Measurements from ENCODE around the gene PUSL1. TPM values are rescaled to one million over a fixed set of nuclear protein-coding genes. Genes with fewer than 3 reads are reported as not detected.

PUSL1 gene
- total RNA-seq, 2 experiments from 2014 or later, result 31.3 to 57.1 TPM

DNA sequence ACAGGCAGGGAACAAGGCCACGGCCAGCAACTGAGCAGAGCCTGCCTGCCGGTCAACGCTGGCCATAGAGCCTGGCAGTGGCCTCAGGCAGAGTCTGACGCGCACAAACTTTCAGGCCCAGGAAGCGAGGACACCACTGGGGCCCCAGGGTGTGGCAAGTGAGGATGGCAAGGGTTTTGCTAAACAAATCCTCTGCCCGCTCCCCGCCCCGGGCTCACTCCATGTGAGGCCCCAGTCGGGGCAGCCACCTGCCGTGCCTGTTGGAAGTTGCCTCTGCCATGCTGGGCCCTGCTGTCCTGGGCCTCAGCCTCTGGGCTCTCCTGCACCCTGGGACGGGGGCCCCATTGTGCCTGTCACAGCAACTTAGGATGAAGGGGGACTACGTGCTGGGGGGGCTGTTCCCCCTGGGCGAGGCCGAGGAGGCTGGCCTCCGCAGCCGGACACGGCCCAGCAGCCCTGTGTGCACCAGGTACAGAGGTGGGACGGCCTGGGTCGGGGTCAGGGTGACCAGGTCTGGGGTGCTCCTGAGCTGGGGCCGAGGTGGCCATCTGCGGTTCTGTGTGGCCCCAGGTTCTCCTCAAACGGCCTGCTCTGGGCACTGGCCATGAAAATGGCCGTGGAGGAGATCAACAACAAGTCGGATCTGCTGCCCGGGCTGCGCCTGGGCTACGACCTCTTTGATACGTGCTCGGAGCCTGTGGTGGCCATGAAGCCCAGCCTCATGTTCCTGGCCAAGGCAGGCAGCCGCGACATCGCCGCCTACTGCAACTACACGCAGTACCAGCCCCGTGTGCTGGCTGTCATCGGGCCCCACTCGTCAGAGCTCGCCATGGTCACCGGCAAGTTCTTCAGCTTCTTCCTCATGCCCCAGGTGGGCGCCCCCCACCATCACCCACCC, 22.9 kb downstream of the PUSL1 start, which contains the start of gene TAS1R3:
TSS of gene TAS1R3 (plus strand) at position 213 of the 898 bp plus-strand sequence. CDS start at position 279, 66 bp downstream.
- TF ChIP-seq, protein P1, sequence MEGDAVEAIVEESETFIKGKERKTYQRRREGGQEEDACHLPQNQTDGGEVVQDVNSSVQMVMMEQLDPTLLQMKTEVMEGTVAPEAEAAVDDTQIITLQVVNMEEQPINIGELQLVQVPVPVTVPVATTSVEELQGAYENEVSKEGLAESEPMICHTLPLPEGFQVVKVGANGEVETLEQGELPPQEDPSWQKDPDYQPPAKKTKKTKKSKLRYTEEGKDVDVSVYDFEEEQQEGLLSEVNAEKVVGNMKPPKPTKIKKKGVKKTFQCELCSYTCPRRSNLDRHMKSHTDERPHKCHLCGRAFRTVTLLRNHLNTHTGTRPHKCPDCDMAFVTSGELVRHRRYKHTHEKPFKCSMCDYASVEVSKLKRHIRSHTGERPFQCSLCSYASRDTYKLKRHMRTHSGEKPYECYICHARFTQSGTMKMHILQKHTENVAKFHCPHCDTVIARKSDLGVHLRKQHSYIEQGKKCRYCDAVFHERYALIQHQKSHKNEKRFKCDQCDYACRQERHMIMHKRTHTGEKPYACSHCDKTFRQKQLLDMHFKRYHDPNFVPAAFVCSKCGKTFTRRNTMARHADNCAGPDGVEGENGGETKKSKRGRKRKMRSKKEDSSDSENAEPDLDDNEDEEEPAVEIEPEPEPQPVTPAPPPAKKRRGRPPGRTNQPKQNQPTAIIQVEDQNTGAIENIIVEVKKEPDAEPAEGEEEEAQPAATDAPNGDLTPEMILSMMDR (conservative IDR thresholded peaks at IDR 0.05; ENCODE audit: low read length), result no peak
- no peak for TF ChIP-seq EZH2phosphoT487 (IDR thresholded peaks at IDR 0.05; ENCODE audit: borderline replicate concordance, low read depth, low read length)
- Histone ChIP-seq H3K4me3 (ENCODE audit: low read depth, low read length, poor library complexity, severe bottlenecking) (no peak within 1 kb of the TSS), H3K79me2 (ENCODE audit: insufficient read depth, low read depth, low read length) (no peaks in the 10 kb centered on the region), H4K20me1 (ENCODE audit: insufficient read depth, low read length) (no peaks in the 10 kb centered on the region), H2AFZ (ENCODE audit: low read length) (no peak within 1 kb of the TSS), H3K4me2 (ENCODE audit: low read length) (no peak within 1 kb of the TSS), H3K4me1 (ENCODE audit: insufficient read depth, low read length, poor library complexity, severe bottlenecking) (peaks cover 5% of the 10 kb centered on the region), H3K9me3 (ENCODE audit: low read length) (no peaks in the 10 kb centered on the region), H3K9me2 (ENCODE audit: insufficient read depth, low read length) (no peaks in the 10 kb centered on the region), H3K27ac (ENCODE audit: low read depth, low read length, poor library complexity, severe bottlenecking) (no peak within 1 kb of the TSS), H3K36me3 (ENCODE audit: insufficient read depth, low read length) (peaks cover 24% of the 10 kb centered on the region; the same call in 1 of the 2 replicates)
- no peak for DNase-seq (ENCODE audit: low spot score)
- no TSS peak for BruUV-seq (replicated peaks)
- POLR2A ChIA-PET, result interaction anchor here (0.6 kb wide), 1 partner anchor 64 kb away, joined by 4 read pairs; no protein-coding TSS in a partner anchor
- CTCF ChIA-PET (ENCODE audit: unreplicated experiment), result no interaction called here
- intact Hi-C loops (cut with micrococcal nuclease; ENCODE audit: unreplicated experiment), result no loop called here

DNA sequence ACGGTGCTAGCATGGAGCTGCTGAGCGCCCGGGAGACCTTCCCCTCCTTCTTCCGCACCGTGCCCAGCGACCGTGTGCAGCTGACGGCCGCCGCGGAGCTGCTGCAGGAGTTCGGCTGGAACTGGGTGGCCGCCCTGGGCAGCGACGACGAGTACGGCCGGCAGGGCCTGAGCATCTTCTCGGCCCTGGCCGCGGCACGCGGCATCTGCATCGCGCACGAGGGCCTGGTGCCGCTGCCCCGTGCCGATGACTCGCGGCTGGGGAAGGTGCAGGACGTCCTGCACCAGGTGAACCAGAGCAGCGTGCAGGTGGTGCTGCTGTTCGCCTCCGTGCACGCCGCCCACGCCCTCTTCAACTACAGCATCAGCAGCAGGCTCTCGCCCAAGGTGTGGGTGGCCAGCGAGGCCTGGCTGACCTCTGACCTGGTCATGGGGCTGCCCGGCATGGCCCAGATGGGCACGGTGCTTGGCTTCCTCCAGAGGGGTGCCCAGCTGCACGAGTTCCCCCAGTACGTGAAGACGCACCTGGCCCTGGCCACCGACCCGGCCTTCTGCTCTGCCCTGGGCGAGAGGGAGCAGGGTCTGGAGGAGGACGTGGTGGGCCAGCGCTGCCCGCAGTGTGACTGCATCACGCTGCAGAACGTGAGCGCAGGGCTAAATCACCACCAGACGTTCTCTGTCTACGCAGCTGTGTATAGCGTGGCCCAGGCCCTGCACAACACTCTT, 23.8 kb downstream of the PUSL1 start:
- Histone ChIP-seq H3K4me2 (ENCODE audit: low read length) (no peak overlapping the region), H3K27ac (ENCODE audit: low read depth, low read length, poor library complexity, severe bottlenecking) (no peak overlapping the region), H3K9me2 (ENCODE audit: insufficient read depth, low read length) (no peaks in the 10 kb centered on the region), H3K9me3 (ENCODE audit: low read length) (no peaks in the 10 kb centered on the region), H3K79me2 (ENCODE audit: insufficient read depth, low read depth, low read length) (no peaks in the 10 kb centered on the region), H3K4me1 (ENCODE audit: insufficient read depth, low read length, poor library complexity, severe bottlenecking) (no peaks in the 10 kb centered on the region), H3K4me3 (ENCODE audit: low read depth, low read length, poor library complexity, severe bottlenecking) (no peak overlapping the region), H3K36me3 (ENCODE audit: insufficient read depth, low read length) (peaks cover 19% of the 10 kb centered on the region; the same call in 1 of the 2 replicates), H2AFZ (ENCODE audit: low read length) (no peak overlapping the region), H4K20me1 (ENCODE audit: insufficient read depth, low read length) (no peaks in the 10 kb centered on the region)
- no TSS peak for BruUV-seq (replicated peaks)
- intact Hi-C loops (cut with micrococcal nuclease; ENCODE audit: unreplicated experiment), result no loop called here
- no peak for DNase-seq (ENCODE audit: low spot score)
- POLR2A ChIA-PET, result interaction anchor here (0.6 kb wide), 1 partner anchor 64 kb away, joined by 4 read pairs; no protein-coding TSS in a partner anchor
- CTCF ChIA-PET (ENCODE audit: unreplicated experiment), result no interaction called here
- TF ChIP-seq, protein P1 (conservative IDR thresholded peaks at IDR 0.05; ENCODE audit: low read length), result no peak
- TF ChIP-seq EZH2phosphoT487 (IDR thresholded peaks at IDR 0.05; ENCODE audit: borderline replicate concordance, low read depth, low read length), result no peak
